GM21526 (cell line): ENCODE data around the gene ANKRD12.
"Not testable (repeated sequence)": the region's sequence is repeated elsewhere in the genome, so short reads cannot be mapped to it uniquely, and the experiment has no call there.

Source experiments
- ATAC-seq: cut with Tn5 transposase; IDR thresholded peaks from one replicate; pipeline ENCODE4 v1.9.1; 2021; ENCODE audit warnings: moderate library complexity; ENCODE audit not compliant: unreplicated experiment, low FRiP score

Gene ANKRD12

DNA sequence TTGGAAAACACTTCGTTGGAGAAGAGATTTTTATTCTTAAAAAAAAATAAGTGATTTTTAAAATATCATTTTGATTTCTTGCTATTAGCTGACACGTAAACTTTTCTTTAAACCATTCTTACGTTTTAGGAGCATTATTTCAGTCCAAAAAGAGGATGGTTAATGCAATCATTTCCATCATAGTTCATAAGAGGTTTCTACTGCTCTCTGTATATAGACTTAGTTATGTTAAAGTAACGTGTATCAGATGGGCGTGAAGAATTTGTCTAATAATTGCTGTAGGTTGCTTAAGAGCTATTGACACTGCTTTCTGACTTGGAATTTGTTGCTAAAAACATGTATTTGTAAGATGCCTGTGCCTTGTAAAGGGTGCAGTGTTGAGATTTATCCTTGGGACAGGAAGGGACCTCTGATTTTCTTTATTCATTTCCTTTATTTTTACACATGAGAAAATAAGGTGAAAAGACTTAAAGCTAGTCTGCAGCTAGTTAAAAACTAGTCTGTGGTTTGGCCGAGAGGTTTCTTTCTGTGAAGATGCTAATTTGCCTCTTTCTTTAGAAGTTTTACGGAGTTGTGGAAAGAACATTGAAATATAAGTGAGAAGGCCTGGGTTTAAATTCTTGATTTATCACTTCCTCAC lies 2.9 kb downstream of the ANKRD12 start:
- no peak for ATAC-seq

GRCh38 chr18:9140381-9140780 lies 3.8 kb downstream of the ANKRD12 start:
- ATAC-seq, result no peak

DNA sequence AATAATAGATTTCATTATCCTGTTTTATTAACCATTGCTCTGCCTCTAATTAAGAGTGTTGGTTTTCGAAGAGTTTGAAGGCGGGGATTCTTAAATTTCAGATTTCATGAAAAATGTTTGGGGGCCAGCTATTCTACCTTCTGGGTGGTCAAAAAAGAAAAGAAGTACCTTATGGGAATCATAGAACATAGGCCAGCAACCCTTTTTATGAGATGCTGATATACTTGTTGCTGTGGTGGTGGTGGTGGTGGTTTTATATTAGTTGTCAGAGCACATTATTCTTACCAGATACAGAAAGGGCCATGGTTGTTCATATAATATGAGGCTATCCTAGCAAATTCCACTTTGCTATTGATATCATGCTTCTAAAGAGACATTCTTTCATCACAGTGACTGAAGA lies 4.4 kb downstream of the ANKRD12 start:
- no peak for ATAC-seq

- ATAC-seq, result no peak
These were observed 9.6 kb downstream of the ANKRD12 start for GRCh38 chr18:9146224-9146623.

DNA sequence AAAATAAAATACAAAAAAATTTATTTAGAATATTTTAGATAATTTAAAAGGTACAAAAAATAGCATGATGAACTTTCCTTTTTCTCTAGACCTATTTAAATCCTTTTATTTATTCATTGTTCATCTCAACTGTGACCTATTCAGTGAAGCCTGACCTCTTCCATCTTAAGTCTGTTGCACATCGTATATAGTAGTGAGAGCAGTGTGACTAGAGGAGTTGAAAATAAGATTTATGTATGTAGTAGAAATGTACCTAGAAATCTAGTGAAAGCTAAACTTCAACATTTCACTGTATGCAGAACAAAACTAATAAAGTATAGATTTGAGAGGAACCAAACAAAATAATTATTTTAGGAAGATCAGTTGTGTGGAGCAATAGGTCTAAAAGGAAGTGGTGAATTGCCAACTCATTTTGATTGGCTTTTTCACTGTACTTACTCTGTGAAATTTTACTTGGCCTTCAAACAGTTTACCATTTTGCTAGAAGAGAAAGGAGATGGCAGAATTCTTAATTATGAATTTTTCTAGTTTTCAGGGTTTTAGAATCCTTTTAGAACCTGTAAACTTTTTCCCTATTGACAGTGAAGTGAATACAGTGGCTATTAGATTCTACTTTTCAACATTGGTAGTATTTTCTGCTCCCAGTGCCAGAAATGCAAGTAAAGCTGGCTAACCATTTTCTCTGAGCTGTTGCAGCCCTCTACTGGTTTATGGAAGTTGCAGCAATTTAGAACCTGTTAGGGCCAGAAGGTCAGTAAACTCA lies 11.0 kb downstream of the ANKRD12 start:
- ATAC-seq, result peak; percentile 48

GRCh38 chr18:9148203-9148552 lies 11.6 kb downstream of the ANKRD12 start:
- ATAC-seq, result no peak

- no peak for ATAC-seq
These were observed 13.5 kb downstream of the ANKRD12 start for GRCh38 chr18:9150121-9150520.

DNA sequence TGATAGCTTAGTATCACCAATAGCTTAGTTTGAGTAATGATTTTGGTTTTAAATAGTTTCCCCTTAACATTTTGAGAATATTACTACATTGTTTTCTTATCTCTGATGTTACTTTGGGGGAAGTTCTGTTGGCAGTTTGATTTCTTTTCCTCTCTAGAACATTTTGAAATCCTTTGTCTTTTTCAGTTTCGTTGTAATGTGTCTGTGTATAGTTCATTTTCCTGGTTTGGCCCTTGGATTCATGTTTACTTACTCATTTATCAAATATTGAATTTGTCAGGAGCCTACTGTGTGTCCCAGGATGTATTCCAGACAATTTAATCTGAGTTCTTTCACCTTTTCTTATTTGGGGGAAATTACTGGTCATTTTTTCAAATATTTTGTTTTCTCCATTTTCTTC lies 16.7 kb downstream of the ANKRD12 start:
- no peak for ATAC-seq

DNA sequence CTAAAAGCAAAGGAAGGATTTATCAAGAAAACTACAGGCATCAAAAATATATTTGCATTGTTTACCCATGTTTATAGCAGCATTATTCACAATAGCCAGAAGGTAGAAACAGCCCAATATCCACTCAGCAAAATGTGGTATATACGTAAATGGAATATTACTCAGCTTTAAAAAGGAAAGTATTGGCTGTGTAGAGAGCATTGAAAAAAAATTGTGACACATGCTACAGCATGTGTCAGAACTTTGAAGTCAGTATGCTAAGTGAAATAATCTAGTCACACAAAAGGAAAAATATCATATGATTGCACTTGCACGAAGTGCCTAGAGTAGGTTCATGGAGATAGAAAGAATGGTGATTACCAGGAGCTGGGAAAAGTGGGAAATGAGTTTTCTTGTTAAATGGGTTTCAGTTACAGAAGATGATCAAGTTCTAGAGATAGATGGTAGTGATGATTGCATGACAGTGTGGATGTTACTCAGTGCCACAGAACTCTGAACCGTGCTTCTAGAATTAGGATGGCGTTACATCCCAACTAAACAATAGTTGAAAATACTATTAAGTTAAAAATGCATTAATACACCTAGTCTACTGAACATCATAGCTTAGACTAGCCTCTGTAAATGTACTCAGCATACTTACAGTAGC lies 20.1 kb downstream of the ANKRD12 start:
- no peak for ATAC-seq

DNA sequence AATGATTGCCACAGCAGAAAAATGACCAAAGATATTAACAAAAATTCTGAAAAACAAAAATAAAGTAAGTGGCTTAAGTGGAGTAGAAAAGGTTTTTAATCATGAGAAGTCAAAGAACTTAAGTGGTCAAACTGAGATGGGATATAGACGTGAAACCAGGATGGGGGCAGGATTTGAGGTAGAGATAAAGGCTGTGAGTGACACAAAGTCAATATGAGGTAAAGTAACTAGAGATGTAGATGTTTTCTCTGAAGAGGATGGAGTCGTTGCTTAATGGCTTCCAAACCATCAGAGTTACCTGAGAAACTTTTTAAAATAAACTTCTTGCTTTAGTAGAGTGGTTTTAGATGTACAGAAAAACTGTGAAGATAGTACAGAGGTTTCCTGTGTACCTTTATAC lies 21.2 kb downstream of the ANKRD12 start:
- ATAC-seq, result no peak

GRCh38 chr18:9160014-9160413 lies 23.4 kb downstream of the ANKRD12 start:
- no peak for ATAC-seq

- ATAC-seq, result not testable (repeated sequence)
These were observed 26.1 kb downstream of the ANKRD12 start for GRCh38 chr18:9162663-9163062.

DNA sequence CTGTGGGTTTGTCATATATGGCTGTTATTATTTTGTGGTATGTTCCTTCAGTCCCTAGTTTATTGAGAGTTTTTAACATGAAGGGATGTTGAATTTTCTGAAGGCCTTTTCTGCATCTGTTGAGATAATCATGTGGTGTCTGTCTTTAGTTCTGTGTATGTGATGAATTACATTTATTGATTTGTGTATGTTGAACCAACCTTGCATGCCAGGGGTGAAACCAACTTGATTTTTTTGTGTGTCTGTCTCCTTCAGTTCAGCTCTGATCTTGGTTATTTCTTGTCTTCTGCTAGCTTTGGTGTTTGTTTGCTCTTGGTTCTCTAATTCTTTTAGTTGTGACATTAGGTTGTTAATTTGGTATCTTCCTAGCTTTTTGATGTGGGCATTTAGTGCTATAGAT lies 27.6 kb downstream of the ANKRD12 start:
- not testable (repeated sequence) for ATAC-seq

DNA sequence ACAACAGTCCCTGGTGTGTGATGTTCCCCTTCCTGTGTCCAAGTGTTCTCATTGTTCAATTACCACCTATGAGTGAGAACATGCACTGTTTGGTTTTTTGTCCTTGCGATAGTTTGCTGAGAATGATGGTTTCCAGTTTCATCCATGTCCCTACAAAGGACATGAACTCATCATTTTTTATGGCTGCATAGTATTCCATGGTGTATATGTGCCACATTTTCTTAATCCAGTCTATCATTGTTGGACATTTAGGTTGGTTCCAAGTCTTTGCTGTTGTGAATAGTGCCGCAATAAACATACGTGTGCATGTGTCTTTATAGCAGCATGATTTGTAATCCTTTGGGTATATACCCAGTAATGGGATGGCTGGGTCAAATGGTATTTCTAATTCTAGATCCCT lies 29.3 kb downstream of the ANKRD12 start:
- ATAC-seq, result not testable (repeated sequence)

DNA sequence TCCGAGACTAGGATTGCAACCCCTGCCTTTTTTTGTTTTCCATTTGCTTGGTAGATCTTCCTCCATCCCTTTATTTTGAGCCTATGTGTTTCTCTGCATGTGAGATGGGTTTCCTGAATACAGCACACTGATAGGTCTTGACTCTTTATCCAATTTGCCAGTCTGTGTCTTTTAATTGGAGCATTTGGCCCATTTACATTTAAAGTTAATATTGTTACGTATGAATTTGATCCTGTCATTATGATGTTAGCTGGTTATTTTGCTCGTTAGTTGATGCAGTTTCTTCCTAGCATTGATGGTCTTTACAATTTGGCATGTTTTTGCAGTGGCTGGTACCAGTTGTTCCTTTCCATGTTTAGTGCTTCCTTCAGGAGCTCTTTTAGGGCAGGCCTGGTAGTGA lies 32.9 kb downstream of the ANKRD12 start:
- ATAC-seq, result not testable (repeated sequence)

DNA sequence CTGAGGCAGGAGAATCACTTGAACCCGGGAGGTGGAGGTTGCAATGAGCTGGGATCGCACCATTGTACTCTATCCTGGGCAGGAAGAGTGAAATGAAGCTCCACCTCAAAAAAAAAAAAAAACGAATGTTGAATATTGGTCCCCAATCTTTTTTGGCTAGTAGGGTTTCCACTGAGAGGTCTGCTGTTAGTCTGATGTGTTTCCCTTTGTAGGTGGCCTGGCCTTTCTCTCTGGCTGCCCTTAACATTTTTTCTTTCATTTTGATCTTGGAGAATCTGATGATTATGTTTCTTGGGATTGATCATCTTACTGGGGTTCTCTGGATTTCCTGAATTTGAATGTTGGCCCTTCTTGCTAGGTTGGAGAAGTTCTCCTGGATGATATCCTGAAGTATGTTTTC lies 35.3 kb downstream of the ANKRD12 start:
- not testable (repeated sequence) for ATAC-seq

DNA sequence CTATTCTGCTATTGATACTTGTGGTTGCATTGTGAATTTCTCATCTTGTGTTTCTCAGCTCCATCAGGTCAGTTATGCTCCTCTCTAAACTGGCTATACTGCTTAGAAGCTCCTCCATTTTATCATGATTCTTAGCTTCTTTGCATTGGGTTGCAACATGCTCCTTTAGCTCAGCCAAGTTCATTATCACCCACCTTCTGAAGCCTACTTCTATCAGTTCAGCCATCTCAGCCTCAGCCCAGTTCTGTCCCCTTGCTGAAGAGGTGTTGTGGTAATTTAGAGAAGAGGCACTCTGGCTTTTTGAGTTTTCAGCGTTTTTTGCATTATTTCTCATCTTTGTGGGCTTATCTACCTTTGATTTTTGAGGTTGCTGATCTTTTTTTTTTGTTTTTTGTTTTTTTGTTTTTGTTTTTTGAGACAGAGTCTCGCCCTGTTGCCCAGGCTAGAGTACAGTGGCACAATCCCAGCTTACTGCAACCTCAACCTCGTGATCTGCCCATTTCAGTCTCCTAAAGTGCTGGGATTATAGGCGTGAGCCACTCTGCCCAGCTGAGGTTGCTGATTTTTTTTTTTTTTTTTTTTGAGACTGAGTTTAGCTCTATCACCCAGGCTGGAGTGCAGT lies 36.0 kb downstream of the ANKRD12 start:
- ATAC-seq, result no peak

- ATAC-seq, result no peak
These were observed 37.2 kb downstream of the ANKRD12 start for GRCh38 chr18:9173770-9174233.

- no peak for ATAC-seq
These were observed 37.7 kb downstream of the ANKRD12 start for GRCh38 chr18:9174302-9174701.

DNA sequence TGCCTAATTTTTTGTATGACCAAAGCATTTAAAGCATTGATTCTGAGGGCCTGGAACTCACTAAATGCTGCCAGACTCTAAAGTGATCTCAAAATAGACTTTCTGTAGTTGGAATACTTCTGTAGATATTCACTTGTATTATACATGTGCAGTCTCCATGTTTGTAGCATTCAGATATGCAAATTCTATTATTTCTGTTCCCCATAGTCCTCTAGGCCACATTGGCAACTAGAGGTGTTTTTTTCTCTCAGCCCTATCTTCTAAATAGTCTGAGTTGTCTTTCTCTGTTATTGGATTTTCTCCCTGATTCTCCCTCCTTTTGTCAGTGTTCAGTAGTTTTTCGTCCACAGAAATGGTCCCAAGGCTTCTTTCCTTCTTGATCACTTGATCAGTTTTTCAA lies 38.5 kb downstream of the ANKRD12 start:
- no peak for ATAC-seq

GRCh38 chr18:9177031-9177430 lies 40.5 kb downstream of the ANKRD12 start:
- ATAC-seq, result no peak
